Measurements from ENCODE around the gene CCR5.
"Not testable (repeated sequence)": the region's sequence is repeated elsewhere in the genome, so short reads cannot be mapped to it uniquely, and the experiment has no call there.

Gene CCR5

GRCh38 chr3:46388847-46389246, 18.1 kb downstream of the CCR5 start:
- DNase-seq: not testable (repeated sequence)

GRCh38 chr3:46389306-46389705, 18.6 kb downstream of the CCR5 start:
- DNase-seq: no peak

- DNase-seq: not testable (repeated sequence)
These were observed 20.8 kb downstream of the CCR5 start for GRCh38 chr3:46391526-46391925.

GRCh38 chr3:46393011-46393410, 22.3 kb downstream of the CCR5 start:
- DNase-seq: no peak

- DNase-seq: no peak
These were observed 23.0 kb downstream of the CCR5 start for GRCh38 chr3:46393554-46394434.

GRCh38 chr3:46395210-46395661, 24.5 kb downstream of the CCR5 start:
- DNase-seq: no peak

- DNase-seq: no peak
These were observed 25.2 kb downstream of the CCR5 start for GRCh38 chr3:46395766-46396530.

GRCh38 chr3:46397111-46397510, 26.4 kb downstream of the CCR5 start:
- no peak for DNase-seq

GRCh38 chr3:46398186-46398955, 27.6 kb downstream of the CCR5 start:
- no peak for DNase-seq

GRCh38 chr3:46399098-46399497, 28.4 kb downstream of the CCR5 start:
- DNase-seq: no peak

- no peak for DNase-seq
These were observed 28.8 kb downstream of the CCR5 start for GRCh38 chr3:46399557-46399956.

GRCh38 chr3:46400000-46400734, 29.4 kb downstream of the CCR5 start:
- DNase-seq: no peak

GRCh38 chr3:46400846-46401245, 30.1 kb downstream of the CCR5 start:
- DNase-seq: no peak

- no peak for DNase-seq
These were observed 30.8 kb downstream of the CCR5 start for GRCh38 chr3:46401579-46401978.

GRCh38 chr3:46402902-46403301, 32.2 kb downstream of the CCR5 start:
- not testable (repeated sequence) for DNase-seq

- no peak for DNase-seq
These were observed 34.7 kb downstream of the CCR5 start for GRCh38 chr3:46405301-46406019.

- no peak for DNase-seq
These were observed 35.7 kb downstream of the CCR5 start for GRCh38 chr3:46406443-46406787.

GRCh38 chr3:46406788-46407611, 36.3 kb downstream of the CCR5 start, which contains the start of the genes CCR5AS and CCRL2:
Gene CCR5AS, minus strand, starts transcription at chr3:46407066.
Gene CCRL2, plus strand, starts transcription at chr3:46407259. Its CDS starts 821 bp downstream, at chr3:46408080.
- DNase-seq: peak; percentile 25

GRCh38 chr3:46407970-46408369, 37.2 kb downstream of the CCR5 start:
- no peak for DNase-seq

- DNase-seq: no peak
These were observed 38.1 kb downstream of the CCR5 start for GRCh38 chr3:46408853-46409252.

All from midbrain (tissue), 1 donor.